ENCODE measurements around the gene PECR.

GRCh38 chr2:216111122-216111521, 29.5 kb upstream of the PECR start:
- TF ChIP-seq CTCF (IDR thresholded peaks at IDR 0.05; ENCODE audit: low read length) = no peak
- TF ChIP-seq EZH2phosphoT487 (IDR thresholded peaks at IDR 0.05; ENCODE audit: low read length) = no peak

All from MM.1S (cell line).